T47D (cell line): ENCODE measurements around the gene FMNL2.

Experiments used
- DNase-seq, 2 experiments: peaks; one replicate each; pipeline versions ENCODE4 v3.0.0 to v3.0.0-alpha.2; 2011 to 2012; ENCODE audit warnings: low read depth in 1 of 2, low spot score in 1 of 2
- JUND ChIP-seq: IDR thresholded peaks from 2 replicates; pipeline ENCODE4 v1.6.1; 2012; ENCODE audit warnings: low read depth
- in situ Hi-C: cut with HindIII; loops from 2 replicates; pipeline ENCODE4 v1.10.0; 2016; ENCODE audit warnings: low sequenced_read_pairs, low pct_unique_long_range_greater_than_20kb

Gene FMNL2

DNA sequence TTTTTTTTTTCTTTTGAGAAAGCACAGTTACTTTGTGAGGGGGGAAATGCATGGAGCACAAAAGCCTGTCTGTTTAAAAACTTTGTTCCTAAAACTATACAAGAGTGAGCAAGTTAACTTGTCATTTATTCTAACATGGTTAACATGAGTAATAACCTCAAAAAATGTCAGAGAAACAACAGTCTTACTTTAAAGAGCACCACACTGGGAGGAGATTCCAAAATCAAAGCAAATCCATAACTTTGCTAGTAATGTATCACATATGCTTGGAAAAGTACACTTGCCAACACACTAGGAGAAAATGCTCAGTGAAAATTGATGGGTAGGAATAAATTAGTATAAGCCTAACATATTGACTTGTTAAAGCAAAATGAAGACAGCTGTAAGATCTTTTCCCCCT, 225.2 kb downstream of the FMNL2 start:
- no peak for TF ChIP-seq JUND
- in situ Hi-C loops = no loop called here
- no peak for DNase-seq

DNA sequence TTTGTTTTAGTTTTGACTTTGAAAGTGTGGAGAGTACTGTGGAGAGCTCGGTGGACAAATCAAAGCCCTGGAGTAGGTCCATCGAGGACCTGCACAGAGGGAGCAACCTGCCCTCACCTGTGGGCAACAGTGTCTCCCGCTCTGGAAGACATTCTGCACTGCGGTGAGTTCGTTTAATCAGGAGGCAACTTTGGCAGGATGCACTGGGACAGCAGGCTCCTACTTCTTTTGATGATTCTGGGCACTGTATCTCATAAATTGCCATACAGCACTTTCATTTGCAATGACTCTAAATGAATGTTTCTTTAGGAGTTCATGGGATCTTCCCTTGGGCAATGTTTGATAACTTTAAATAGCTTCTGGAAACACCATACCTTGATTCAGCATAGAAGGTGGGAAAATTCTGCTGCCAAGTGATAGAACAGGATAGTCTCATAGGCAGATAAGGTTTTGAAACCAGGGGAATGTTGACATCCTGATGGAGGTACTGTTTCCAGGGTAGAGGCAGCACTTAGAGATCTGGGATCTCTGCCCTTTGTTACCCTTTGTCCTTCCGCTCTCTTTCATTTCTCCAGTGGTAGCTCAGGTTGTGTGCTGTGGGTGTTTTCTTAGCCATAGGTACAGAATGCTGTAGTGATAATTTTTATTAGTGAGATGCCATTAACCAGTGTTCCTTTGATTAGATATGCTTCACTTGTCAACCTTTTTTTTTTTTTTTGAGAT, 226.1 kb downstream of the FMNL2 start:
- in situ Hi-C loops = no loop called here
- no peak for DNase-seq
- TF ChIP-seq JUND = no peak

DNA sequence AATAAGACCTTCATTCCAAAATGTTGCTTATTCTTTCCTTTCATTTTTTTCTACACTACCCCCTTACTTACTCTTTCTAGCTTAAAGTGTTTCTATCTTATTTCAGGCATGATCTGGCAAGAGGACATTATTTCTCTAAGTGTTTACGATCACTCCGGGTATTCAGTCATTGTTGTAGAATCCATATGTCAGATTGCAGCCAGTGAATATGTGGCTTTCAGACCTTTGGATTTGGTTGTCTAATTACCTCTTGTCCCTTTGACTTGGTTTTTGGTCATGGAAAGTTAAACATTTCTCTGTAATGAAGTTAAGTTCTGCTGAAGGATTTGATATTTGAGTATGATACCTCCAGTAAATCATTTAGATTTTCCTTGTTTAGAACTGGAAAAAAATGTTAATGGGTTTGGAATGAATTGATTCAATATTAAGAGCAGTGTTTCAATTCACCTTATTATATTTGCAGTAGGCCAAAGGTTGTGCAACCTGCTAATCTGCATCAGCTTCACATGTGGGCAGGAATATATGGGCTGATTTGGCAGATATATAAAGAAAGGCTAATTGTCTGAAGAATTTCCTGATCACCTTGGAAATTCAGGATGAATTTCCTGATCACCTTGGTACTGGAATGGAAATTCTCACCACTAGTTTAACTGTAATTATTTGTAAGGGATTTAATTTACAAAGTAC, 227.4 kb downstream of the FMNL2 start:
- TF ChIP-seq JUND = no peak
- in situ Hi-C loops = no loop called here
- no peak for DNase-seq

DNA sequence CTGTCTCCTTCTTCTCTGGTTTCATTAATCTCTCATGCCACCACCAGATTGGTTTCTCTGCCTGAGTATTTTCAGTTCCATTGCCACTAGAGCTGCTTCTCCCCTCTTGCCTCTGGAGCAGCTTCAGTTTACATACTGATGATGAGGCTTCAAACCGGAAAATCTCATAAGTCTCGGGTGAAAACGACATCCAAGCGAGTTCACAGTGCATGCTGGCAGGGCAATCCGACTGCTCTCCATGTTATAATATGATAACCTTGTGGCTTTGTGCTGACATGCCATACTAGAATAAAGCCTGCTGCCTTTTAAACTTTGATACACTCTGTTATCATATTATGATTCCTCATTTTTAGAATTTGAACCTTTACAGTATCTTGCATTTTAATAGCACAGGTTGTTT, 228.8 kb downstream of the FMNL2 start:
- no peak for DNase-seq
- TF ChIP-seq JUND = no peak
- in situ Hi-C loops = no loop called here

DNA sequence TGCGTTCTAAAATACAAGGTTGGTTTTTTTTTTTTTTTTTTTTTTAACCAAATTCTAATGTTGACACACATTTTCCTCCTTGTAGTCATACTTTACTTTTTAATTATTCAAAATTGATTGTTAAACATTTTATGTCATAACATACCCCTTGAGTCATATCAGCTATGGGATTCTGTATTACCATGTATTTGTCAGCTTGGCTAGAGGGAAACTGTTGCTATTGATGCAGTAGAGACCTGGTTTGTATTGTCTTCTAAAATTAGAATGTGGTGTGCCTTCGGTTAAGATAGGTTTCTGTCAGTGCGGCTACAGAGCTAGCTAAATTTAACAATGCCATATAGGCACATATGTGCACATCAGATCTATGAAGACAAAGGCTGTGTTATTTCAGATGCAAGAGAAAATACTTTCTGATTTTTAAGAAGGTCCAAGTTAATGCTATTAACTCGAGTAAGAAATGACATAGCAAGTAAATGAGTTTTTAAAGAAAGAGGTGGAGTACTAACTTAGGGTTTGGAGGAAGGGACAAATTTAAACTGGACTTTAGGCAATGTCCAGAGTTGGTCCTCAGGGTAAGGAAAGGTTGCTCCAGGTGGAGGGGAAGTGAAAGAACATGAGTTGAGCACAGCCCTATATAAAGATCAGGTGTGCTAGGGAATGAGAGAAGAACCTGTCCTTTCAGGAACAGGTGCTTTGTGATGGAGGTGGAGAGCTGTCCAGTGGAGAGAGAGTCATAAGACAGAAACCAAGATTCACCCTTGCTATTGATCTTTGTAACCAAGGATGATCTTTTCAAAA, 230.0 kb downstream of the FMNL2 start:
- in situ Hi-C loops = no loop called here
- no peak for TF ChIP-seq JUND
- DNase-seq = no peak

DNA sequence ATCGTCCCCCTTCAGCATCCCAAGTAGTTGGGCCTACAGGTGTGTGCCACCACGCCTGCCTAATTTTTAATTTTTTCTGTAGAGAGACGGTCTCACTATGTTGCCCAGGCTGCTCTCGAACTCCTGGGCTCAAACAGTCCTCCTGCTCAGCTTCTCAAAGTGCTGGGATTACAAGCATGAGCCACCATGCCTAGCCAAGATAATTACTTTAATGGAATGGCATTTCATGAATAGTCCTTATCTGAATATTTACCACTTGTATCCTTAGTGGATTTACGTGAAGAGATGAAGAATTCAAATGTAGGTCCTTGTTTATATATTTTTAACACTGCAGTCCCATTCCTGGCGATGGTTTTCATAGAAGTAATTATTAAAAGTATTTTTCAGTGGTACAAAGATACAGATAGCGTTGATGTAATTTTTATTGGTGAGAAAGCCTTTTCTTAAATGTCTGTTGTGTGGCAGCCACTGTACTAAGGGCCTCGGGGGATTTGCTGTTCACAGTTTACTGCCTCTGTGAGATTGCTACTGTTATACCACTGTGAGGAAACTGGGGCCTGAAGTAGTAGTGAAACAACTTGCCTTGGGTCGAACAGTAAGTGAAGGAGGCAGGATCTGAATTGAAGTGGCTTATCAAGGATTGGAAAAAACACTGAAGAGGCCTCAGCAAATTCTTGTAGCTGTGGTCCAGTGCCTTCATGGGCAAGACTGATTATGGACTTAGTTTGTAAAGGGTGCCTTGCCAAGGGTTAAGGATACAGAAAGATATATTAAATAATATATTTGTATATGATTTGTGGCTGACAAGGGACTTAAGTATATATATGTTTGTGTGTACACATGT, 231.1 kb downstream of the FMNL2 start:
- no peak for DNase-seq
- in situ Hi-C loops = no loop called here
- no peak for TF ChIP-seq JUND

DNA sequence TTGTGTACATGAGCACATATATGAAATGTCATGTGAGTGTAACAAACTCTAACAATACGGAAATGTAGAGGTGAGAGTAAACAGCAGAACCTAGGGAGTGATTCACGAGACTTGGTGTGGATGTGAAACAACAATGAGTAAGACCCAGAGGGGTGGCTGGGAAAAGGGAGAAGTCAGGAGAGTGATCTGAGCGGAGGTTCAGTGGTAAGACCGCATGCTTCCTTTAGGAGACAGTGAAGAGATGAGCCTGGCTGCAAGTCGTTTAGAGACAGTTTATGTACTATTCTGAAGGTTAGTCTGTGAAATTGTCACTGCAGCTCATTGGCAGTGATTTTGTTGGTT, 231.7 kb downstream of the FMNL2 start:
- no peak for DNase-seq

DNA sequence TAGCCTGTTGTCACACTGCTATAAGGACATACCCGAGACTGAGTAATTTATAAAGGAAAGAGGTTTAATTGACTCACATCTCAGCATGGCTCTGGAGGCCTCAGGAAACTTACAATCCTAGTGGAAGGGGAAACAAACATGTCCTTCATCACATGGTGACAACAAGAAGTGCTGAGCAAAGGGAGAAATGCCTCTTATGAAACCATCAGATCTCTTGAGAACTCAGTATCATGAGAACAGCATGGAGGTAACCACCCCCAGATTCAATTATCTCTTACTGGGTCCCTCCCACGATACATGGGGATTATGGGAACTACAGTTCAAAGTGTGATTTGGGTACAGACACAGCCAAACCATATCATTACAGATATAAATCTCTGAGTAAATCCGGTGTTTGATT, 233.6 kb downstream of the FMNL2 start:
- in situ Hi-C loops = no loop called here
- DNase-seq = no peak
- TF ChIP-seq JUND = no peak

More for the DNA sequence above, 231.7 kb downstream of the FMNL2 start:
- no peak for TF ChIP-seq JUND
- in situ Hi-C loops = no loop called here

DNA sequence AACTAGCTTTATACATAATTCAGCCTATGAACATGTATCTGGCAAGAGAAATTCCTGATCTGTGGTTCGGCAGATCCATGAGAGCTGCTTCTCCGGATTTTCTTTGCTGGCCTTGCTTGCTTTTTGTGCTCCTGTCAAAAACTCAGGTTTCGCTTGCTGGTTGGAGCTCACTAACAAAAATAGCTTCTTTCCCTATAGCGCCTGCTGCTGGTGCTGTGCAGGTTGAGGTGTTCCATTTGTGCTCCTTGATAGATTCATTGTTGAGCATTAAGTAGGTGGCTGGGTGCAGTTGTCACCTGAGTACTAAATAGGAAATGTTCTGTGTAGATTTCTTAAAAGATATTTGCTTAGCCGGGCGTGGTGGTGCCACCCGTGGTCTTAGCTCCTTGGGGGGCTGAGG, 234.2 kb downstream of the FMNL2 start:
- no peak for TF ChIP-seq JUND
- DNase-seq = no peak
- in situ Hi-C loops = no loop called here

DNA sequence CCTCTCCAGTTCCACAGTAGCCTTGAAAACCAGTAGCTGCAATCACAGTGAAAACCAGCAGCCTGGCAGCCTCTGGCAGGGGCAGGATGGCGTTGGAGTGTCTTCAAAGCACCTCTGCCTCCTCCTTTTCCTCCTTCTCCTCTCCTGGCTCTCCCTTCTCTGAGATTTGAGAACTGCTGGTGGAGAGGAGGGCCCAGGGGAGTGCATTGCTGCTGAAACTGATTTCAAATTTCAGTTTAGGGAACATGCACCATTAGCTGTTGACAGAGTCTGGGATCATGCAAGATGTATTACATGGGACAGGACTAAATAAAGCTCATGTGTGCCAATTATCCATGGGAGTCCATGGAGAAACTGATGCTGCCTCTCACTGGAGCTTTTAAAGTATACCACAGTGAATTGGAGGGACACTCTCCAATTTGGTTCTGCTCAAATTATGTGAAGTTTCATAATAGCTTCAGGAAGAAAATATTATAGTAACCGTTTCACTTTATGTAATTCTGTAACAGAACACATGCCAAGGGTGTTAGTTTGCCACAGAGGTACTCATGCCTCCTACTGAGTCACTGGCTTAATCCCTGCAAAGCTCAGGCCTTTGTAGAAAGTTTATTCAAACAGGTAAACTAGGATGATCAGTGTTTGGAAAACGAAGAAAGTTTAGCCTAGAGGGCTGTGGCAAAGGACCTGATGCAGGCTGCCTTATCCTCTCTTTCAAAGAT, 236.2 kb downstream of the FMNL2 start:
- no peak for DNase-seq
- no peak for TF ChIP-seq JUND
- in situ Hi-C loops = no loop called here

DNA sequence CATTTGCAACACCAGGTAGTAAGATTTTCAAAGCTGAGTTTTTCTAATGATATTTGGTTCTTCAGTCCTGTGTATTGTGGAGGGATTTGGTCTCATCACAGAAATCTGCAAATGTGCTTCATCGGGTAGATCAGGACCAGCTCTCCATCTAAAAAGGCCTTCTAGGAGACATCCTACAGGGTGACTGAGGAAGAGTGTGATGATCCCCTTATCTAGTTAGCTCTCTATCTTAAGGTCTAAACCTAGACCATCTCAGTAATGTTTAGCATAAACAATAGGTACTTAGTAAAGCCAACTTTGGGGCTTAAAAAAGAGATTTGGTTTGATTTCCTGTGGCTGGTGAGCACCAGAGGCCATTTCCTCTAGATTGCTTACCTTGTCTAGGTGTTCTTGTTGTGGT, 237.1 kb downstream of the FMNL2 start:
- TF ChIP-seq JUND = no peak
- in situ Hi-C loops = no loop called here
- no peak for DNase-seq

DNA sequence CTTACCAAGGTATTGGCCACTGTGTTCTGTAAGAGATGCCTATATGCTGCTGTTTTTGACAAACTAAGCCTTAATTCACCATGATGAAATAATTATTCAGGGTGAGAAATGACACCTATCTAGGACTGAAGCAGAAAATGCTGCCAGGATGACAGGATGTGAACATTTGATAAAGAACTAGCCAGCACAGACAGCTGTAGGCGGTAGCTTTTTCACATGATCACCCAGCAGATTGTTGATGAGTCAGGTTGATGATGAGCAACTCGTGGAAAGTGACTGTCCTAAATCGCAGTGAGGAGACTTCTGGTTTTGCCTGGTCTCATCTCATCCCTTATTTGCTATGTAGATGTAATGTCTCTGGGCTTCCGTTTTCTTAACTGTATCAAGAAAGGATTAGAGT, 238.2 kb downstream of the FMNL2 start:
- TF ChIP-seq JUND = no peak
- DNase-seq = no peak
- in situ Hi-C loops = no loop called here
